NCI-H2107 (cell line): ENCODE results near the gene ABCG5.

Experiments
- DNase-seq: peaks from one replicate; lab custom pipeline; 2025; lab: John Stamatoyannopoulos, UW

Gene ABCG5

GRCh38 chr2:43841949-43842865, 3.6 kb upstream of the ABCG5 start:
- DNase-seq, result no peak

DNA sequence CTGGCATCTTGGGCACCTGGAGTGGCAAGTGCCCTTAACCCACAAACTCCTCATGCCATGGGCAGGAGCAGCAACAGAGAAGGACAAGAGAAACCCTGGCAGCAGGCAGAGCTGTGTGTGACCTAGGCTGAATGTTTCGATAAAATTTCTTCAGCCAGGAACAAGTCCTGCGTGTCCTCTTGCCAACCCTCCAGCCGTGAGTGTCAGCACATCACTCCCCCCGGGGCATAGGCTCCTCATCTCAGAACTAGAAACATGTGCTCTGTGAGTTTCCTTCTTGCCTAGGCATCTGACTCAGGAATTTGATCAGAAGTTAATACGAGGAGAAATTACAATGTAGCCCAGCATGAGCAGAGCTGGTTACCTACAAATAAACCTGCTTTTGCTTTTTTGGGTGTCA, 2.3 kb upstream of the ABCG5 start:
- no peak for DNase-seq

- DNase-seq, result no peak
These were observed 1.3 kb upstream of the ABCG5 start for GRCh38 chr2:43839776-43840564.

GRCh38 chr2:43837831-43838559, 644 bp downstream of the ABCG5 start:
- no peak for DNase-seq

DNA sequence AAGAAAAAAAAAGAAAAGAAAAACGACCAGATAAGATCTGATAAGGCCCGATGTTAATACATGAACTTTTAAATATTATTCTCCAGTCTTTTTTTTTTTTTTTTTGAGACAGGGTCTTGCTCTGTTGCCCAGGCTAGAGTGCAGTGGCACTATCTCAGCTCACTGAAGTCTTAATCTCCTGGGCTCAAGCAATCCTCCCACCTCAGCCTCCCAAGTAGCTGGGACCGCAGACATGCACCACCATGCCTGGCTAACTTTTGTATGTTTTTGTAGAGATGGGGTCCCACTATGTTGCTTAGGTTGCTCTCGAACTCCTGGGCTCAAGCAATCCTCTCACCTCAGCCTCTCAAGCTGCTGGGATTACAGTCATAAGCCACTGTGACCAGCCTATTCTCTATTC, 1.6 kb downstream of the ABCG5 start:
- no peak for DNase-seq

GRCh38 chr2:43832457-43832856, 6.2 kb downstream of the ABCG5 start:
- DNase-seq, result no peak

DNA sequence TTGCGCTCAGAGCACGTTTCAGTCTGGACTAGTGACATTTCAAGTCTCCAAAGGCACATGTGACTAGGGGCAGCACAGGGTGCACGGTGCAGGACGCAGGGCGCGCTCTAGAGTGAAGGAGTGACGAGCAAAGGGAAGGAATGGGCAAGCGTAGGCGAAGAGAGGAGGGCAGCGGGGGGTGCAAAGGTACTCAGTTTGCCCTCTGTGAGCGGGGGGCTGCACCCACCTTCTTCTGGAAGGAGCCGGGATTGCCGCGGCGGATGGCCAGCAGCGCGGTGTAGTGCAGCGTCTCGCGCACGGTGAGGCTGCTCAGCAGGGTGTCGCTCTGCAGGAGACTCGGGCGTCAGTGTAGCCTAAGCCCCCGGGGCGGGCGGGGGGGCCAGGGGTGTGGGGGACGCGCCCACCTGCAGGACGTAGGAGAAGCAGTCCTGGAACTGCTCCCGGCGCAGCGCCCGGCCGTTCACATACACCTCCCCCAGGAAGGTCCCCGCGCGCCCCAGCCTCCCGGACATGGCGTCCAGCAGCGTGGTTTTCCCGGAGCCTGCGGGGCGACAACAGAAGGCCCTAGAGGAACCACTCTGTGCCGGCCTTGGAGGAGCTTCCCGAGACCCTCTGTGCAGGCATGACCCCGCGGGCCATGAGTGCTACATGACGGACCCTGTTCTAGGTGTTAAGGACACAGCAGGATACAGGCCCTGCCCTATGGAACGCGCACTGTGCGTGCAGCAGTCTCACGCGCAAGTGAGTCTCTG, 6.9 kb downstream of the ABCG5 start:
- no peak for DNase-seq

DNA sequence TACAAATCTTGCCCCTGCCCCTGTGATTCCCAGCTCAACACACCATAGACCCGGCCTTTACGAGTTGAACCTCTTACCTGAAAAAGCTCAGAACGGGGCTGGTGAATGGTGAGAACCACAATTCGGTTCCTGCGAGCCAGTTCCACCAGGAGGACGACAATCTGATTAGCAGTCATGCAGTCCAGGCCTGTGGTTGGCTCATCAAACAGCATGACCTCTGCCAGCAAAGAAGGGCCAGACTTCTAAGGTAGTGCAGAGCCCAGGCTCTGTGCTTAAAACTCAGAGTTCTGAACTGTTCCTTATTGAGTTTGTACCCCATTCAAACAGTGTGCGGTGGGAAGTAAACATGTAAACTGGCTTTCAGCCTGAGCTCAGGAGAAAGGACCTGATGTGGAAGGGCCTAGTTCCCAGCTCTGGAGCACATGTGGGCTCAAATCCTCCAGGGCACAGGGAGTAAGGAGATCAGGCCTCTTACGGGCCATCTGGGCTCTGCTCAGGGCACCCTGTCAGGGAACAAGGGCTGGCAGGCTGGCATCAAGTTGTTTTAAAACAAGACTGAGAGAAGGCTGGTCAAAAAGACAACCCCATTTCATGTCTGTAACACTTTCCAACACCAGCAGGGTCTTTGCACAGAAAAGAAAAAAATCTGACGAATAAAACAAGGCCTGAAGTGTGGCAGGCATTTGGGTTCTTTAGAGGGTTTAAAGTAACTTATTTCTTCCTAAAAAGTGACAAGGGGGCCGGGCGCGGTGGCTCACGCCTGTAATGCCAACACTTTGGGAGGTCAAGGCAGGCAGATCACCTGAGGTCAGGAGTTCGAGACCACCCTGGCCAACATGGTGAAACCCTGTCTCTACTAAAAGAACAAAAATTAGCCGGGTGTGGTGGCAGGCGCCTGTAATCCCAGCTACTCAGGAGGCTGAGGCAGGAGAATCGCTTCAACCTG, 12.1 kb downstream of the ABCG5 start:
- DNase-seq, result no peak

GRCh38 chr2:43825841-43826240, 12.8 kb downstream of the ABCG5 start:
- DNase-seq, result no peak

- no peak for DNase-seq
These were observed 13.6 kb downstream of the ABCG5 start for GRCh38 chr2:43824951-43825493.

DNA sequence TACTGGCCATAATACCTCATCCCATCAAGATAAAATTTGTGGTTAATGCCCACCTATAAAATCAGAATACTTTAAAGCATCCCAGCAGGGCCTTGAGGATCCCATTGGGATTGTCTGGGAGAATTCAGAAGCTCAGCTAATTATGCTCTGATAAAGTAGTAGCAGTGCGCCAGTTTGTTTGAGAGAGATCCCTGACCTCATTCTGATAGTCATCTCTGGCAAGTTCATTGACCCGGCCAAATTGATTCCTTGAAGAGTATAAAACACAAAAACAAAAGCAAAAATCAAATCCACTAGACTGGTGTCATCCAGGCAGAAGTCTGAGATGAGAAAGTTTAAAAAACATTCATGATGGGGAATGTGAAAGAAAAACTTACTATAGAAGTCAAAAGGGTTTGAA, 14.1 kb downstream of the ABCG5 start:
- no peak for DNase-seq

GRCh38 chr2:43823751-43824150, 14.9 kb downstream of the ABCG5 start:
- DNase-seq, result no peak

DNA sequence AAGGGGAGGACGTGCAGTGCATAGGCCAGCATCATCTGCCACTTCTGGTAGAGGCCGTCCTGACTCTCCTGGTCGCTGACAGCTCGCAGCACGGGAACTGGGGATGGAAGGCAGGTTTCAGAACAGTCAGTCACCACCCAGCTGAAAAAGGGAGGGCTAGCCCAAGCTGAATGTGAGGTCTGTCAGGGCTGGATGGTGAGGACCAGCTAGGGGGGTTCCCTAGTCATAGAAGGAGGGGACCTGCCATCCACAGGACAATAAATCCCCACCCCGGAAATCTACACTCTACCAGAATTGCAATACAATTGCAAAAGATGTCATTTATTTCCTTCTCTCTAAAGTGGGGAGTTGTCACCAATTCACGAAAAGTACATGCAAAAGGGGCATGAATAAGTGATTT, 15.8 kb downstream of the ABCG5 start:
- DNase-seq, result no peak

- DNase-seq, result no peak
These were observed 19.0 kb downstream of the ABCG5 start for GRCh38 chr2:43819491-43820163.

DNA sequence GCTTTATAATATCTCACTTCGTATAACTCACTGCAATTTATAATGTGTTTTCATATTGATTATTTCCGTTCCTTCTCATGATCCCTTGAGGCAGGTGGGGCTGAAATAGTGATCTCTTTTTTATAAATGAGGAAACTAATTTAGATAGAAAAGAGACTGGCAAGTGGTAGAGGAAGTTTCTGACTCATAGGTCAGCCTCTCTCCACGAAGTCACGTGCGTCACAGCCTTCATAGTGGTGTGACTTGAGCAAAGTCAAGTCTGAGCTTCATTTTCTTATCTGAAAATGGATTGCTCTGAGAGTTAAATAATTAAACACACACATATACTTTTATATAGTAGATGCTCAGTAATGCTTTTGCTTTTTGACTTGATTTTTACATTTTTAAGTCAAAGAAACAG, 19.9 kb downstream of the ABCG5 start:
- DNase-seq, result no peak

GRCh38 chr2:43814711-43815110, 23.9 kb downstream of the ABCG5 start:
- no peak for DNase-seq

DNA sequence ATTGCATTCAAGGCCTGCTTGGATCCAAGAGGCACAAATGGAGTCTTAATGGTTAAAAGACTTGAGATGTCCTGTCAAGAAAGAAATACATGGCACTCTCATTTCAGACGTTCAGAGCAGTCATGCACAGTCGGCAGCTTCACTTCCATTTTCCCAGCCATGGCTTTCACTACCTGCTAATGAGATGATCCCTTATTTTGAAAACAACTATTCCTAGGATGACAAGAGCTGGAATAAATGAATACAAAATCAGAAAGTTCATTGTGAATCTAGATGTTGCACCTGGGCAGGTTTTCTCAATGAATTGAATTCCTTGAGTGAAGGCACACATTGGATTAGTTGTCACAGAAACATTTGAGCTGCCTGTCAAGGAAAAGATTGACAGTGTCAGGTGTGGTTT, 25.7 kb downstream of the ABCG5 start:
- DNase-seq, result no peak

GRCh38 chr2:43812006-43812405, 26.6 kb downstream of the ABCG5 start:
- no peak for DNase-seq

GRCh38 chr2:43810888-43811287, 27.8 kb downstream of the ABCG5 start:
- DNase-seq, result no peak

GRCh38 chr2:43810452-43810851, 28.2 kb downstream of the ABCG5 start:
- no peak for DNase-seq
